Panc1 (cell line): Measurements from ENCODE around the gene ZDHHC11B.
"Not testable (repeated sequence)": the region's sequence is repeated elsewhere in the genome, so short reads cannot be mapped to it uniquely, and the experiment has no call there.

Experiments
- TCF7L2 ChIP-seq: IDR thresholded peaks from 2 replicates; pipeline ENCODE4 v1.6.1; 2011; ENCODE audit warnings: mild to moderate bottlenecking, low read depth, low read length, inconsistent platforms
- TF ChIP-seq, protein P1 (sequence below): fragments of 450-650 bp; IDR thresholded peaks from 2 replicates; pipeline ENCODE4 v1.5.1; 2017; ENCODE audit warnings: mild to moderate bottlenecking
- TF ChIP-seq, protein P2 (sequence below), 2 experiments: IDR thresholded peaks; 2 replicates each; pipeline ENCODE4 v1.6.1; 2011 to 2012; ENCODE audit warnings: low read depth in 2 of 2, control low read depth in 1 of 2, low read length in 1 of 2, mild to moderate bottlenecking in 1 of 2, moderate library complexity in 1 of 2; ENCODE audit not compliant: insufficient read depth in 1 of 2

DNA sequence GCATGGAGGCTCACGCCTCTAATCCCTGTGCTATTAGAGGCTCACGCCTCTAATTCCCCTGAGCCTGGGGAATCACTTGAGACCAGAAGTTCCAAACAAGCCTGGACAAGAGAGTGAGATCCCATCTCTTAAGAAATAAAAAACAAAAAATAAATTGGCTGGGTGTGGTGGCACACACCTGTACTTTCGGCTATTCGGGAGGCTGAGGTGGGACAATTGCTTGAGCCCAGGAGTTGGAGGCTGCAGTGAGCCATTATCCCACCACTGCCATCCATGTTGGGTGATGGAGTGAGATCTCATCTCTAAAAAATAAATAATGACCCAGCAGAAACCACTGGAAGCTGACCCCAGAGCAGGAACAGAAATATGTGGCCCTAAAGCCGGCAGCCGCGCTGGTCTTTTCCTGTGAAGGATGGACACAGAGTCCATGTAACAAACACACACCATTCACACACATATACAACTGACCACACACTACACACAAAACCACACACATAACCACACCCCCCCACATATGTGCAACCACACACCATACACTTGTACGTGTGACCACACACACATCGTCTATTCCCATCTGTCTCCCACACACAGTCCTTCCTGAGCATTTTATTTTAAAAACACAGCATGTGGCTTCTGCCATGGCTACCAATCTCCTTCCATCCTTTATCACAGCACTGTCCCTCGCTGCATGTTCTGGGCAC is 51.6 kb downstream of the ZDHHC11B start:
- TF ChIP-seq, protein P1, sequence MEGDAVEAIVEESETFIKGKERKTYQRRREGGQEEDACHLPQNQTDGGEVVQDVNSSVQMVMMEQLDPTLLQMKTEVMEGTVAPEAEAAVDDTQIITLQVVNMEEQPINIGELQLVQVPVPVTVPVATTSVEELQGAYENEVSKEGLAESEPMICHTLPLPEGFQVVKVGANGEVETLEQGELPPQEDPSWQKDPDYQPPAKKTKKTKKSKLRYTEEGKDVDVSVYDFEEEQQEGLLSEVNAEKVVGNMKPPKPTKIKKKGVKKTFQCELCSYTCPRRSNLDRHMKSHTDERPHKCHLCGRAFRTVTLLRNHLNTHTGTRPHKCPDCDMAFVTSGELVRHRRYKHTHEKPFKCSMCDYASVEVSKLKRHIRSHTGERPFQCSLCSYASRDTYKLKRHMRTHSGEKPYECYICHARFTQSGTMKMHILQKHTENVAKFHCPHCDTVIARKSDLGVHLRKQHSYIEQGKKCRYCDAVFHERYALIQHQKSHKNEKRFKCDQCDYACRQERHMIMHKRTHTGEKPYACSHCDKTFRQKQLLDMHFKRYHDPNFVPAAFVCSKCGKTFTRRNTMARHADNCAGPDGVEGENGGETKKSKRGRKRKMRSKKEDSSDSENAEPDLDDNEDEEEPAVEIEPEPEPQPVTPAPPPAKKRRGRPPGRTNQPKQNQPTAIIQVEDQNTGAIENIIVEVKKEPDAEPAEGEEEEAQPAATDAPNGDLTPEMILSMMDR: not testable (repeated sequence)
- not testable (repeated sequence) for TF ChIP-seq TCF7L2
- TF ChIP-seq, protein P2, sequence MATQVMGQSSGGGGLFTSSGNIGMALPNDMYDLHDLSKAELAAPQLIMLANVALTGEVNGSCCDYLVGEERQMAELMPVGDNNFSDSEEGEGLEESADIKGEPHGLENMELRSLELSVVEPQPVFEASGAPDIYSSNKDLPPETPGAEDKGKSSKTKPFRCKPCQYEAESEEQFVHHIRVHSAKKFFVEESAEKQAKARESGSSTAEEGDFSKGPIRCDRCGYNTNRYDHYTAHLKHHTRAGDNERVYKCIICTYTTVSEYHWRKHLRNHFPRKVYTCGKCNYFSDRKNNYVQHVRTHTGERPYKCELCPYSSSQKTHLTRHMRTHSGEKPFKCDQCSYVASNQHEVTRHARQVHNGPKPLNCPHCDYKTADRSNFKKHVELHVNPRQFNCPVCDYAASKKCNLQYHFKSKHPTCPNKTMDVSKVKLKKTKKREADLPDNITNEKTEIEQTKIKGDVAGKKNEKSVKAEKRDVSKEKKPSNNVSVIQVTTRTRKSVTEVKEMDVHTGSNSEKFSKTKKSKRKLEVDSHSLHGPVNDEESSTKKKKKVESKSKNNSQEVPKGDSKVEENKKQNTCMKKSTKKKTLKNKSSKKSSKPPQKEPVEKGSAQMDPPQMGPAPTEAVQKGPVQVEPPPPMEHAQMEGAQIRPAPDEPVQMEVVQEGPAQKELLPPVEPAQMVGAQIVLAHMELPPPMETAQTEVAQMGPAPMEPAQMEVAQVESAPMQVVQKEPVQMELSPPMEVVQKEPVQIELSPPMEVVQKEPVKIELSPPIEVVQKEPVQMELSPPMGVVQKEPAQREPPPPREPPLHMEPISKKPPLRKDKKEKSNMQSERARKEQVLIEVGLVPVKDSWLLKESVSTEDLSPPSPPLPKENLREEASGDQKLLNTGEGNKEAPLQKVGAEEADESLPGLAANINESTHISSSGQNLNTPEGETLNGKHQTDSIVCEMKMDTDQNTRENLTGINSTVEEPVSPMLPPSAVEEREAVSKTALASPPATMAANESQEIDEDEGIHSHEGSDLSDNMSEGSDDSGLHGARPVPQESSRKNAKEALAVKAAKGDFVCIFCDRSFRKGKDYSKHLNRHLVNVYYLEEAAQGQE (IDR thresholded peaks at IDR 0.05; ENCODE audit: insufficient read depth in 1 of 2, low read depth in 2 of 2, low read length in 1 of 2): not testable (repeated sequence)
